OCI-LY7 (cell line): ENCODE measurements around the gene TTC34.

ENCODE experiments used
- EZH2phosphoT487 ChIP-seq: fragments of 200-600 bp; sonication (generic); IDR thresholded peaks from 2 replicates; pipeline ENCODE4 v1.6.1; 2018; ENCODE audit warnings: low read depth, borderline replicate concordance, mild to moderate bottlenecking, mixed run types, antibody characterized with exemption, low read length, moderate library complexity, mixed read lengths
- TF ChIP-seq, protein P1 (sequence below): fragments of 200-600 bp; sonication (generic); conservative IDR thresholded peaks from 2 replicates; pipeline ENCODE4 v1.5.1; 2014; ENCODE audit warnings: mild to moderate bottlenecking, antibody characterized with exemption, low read length, moderate library complexity, mixed read lengths

DNA sequence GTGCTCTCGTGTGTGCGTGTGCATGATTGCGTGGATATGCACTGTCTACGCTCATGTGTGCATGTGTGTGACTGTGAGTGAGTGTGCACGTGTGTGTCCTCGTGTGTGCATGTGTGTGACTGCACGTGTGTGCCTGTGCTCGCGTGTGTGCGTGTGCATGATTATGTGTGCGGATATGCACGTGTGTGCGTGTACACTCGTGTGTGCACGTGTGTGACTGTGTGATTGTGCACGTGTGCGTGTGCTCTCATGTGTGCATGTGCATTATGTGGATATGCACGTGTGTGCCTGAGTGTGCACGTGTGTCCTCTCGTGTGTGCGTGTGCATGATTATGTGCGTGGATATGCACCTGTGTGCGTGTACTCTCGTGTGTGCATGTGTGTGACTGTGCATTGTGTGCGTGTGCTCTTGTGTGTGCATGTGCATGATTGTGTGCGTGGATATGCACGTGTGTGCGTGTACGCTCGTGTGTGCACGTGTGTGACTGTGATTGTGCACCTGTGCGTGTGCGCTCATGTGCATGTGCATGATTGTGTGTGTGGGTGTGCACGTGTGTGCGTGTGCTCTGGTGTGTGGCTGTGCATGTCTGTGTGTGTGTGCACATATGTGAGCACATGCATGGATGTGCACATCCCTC lies 170.9 kb downstream of the TTC34 start:
- TF ChIP-seq, protein P1, sequence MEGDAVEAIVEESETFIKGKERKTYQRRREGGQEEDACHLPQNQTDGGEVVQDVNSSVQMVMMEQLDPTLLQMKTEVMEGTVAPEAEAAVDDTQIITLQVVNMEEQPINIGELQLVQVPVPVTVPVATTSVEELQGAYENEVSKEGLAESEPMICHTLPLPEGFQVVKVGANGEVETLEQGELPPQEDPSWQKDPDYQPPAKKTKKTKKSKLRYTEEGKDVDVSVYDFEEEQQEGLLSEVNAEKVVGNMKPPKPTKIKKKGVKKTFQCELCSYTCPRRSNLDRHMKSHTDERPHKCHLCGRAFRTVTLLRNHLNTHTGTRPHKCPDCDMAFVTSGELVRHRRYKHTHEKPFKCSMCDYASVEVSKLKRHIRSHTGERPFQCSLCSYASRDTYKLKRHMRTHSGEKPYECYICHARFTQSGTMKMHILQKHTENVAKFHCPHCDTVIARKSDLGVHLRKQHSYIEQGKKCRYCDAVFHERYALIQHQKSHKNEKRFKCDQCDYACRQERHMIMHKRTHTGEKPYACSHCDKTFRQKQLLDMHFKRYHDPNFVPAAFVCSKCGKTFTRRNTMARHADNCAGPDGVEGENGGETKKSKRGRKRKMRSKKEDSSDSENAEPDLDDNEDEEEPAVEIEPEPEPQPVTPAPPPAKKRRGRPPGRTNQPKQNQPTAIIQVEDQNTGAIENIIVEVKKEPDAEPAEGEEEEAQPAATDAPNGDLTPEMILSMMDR: no peak
- TF ChIP-seq EZH2phosphoT487: no peak
